Uterus (tissue), 4 donors: ENCODE data around the gene TRIM33. TPM values are rescaled to one million over a fixed set of nuclear protein-coding genes. Genes with fewer than 3 reads are reported as not detected.
"Not testable (repeated sequence)": the region's sequence is repeated elsewhere in the genome, so short reads cannot be mapped to it uniquely, and the experiment has no call there.

ENCODE experiments used
- DNase-seq, 2 donors: peaks; one replicate each; pipeline ENCODE4 v3.0.0-alpha.2; 2019 to 2020
- H3K27ac ChIP-seq, 2 donors: fragments of 200-600 bp; sonication (generic); 1 replicate in 1 of 2; 2 replicates in 1 of 2; pipeline ENCODE4 v1.5.1; 2016 to 2018
- H3K27me3 ChIP-seq, 2 donors: fragments of 200-600 bp; sonication (generic); one replicate each; pipeline ENCODE4 v1.5.1; 2018 to 2019; ENCODE audit warnings: control low read depth in 1 of 2
- H3K36me3 ChIP-seq, 2 donors: fragments of 200-600 bp; sonication (generic); one replicate each; pipeline ENCODE4 v1.5.1; 2019; ENCODE audit warnings: control low read depth in 1 of 2
- H3K4me1 ChIP-seq, 2 donors: fragments of 200-600 bp; sonication (generic); one replicate each; pipeline ENCODE4 v1.5.1; 2018 to 2019; ENCODE audit warnings: control low read depth in 1 of 2
- H3K4me3 ChIP-seq, 2 donors: fragments of 200-600 bp; sonication (generic); 1 replicate in 1 of 2; 2 replicates in 1 of 2; pipeline ENCODE4 v1.5.1; 2018 to 2019; ENCODE audit warnings: mild to moderate bottlenecking in 1 of 2
- H3K9me3 ChIP-seq, 2 donors: fragments of 200-600 bp; sonication (generic); one replicate each; pipeline ENCODE4 v1.5.1; 2019; ENCODE audit warnings: control low read depth in 1 of 2
- POLR2A ChIP-seq, 2 donors: fragments of 450-650 bp; IDR thresholded peaks; one replicate each; pipeline ENCODE4 v1.6.1; 2016; ENCODE audit warnings: antibody characterized with exemption in 2 of 2, mild to moderate bottlenecking in 1 of 2, moderate library complexity in 1 of 2
- intact Hi-C: fragments of 100-400 bp; cut with DNase I; formaldehyde crosslinking; loops from one replicate; pipeline ENCODE4 v1.15.1; 2023; ENCODE audit warnings: low total_unique reads
- total RNA-seq, 4 donors: library from RNA; depleted of rRNA in 3 of 4; stranded (reverse); fragments of >200 nt in 3 of 4; gene quantifications; one replicate each; pipeline versions ENCODE4 v1.1.0 to v1.2.4, GENCODE V29; 2014 to 2023
- TF ChIP-seq, protein P1 (sequence below), 4 experiments: fragments of 200-600 bp in 2 of 4; fragments of 450-650 bp in 2 of 4; sonication (generic) in 2 of 4; IDR thresholded peaks; one replicate each; pipeline ENCODE4 v1.5.1; 2016 to 2019; ENCODE audit warnings: antibody characterized with exemption in 4 of 4, mild to moderate bottlenecking in 2 of 4, moderate library complexity in 1 of 4
- donor health status: DM: yes; HTN: yes; CAD: no.

Gene TRIM33
- total RNA-seq, 4 donors from 2014 or later, result 23.6 to 73.7 (median 50.8) TPM

- H3K4me3 ChIP-seq, result no peak overlapping the region
- no peaks in the 10 kb centered on the region for H3K9me3 ChIP-seq
- peaks cover 0 to 7% of the 10 kb centered on the region in 2 donors for H3K4me1 ChIP-seq
- intact Hi-C loops, result no loop called here
- no peaks in the 10 kb centered on the region for H3K36me3 ChIP-seq
- no peak for DNase-seq
- no peaks in the 10 kb centered on the region for H3K27me3 ChIP-seq
- peak overlapping the region; percentile 71 to 75 for H3K27ac ChIP-seq
- peak in 1 of 2 donors; percentile 10 for TF ChIP-seq POLR2A (IDR thresholded peaks at IDR 0.05)
- TF ChIP-seq, protein P1, sequence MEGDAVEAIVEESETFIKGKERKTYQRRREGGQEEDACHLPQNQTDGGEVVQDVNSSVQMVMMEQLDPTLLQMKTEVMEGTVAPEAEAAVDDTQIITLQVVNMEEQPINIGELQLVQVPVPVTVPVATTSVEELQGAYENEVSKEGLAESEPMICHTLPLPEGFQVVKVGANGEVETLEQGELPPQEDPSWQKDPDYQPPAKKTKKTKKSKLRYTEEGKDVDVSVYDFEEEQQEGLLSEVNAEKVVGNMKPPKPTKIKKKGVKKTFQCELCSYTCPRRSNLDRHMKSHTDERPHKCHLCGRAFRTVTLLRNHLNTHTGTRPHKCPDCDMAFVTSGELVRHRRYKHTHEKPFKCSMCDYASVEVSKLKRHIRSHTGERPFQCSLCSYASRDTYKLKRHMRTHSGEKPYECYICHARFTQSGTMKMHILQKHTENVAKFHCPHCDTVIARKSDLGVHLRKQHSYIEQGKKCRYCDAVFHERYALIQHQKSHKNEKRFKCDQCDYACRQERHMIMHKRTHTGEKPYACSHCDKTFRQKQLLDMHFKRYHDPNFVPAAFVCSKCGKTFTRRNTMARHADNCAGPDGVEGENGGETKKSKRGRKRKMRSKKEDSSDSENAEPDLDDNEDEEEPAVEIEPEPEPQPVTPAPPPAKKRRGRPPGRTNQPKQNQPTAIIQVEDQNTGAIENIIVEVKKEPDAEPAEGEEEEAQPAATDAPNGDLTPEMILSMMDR (IDR thresholded peaks at IDR 0.05), result no peak
These were observed 141.1 kb downstream of the TRIM33 start for GRCh38 chr1:114369930-114370329.

- H3K27me3 ChIP-seq, DNase-seq, H3K4me3 ChIP-seq, intact Hi-C loops, H3K36me3 ChIP-seq, H3K9me3 ChIP-seq, H3K4me1 ChIP-seq: not testable (repeated sequence)
- H3K27ac ChIP-seq, result peak overlapping the region; percentile 71 to 75
These were observed 141.6 kb downstream of the TRIM33 start for GRCh38 chr1:114369266-114369919.

- Histone ChIP-seq H3K4me3 (no peak overlapping the region), H3K9me3 (no peaks in the 10 kb centered on the region), H3K36me3 (no peaks in the 10 kb centered on the region), H3K27me3 (no peaks in the 10 kb centered on the region), H3K4me1 (peaks cover 0 to 7% of the 10 kb centered on the region in 2 donors), H3K27ac (peak overlapping the region; percentile 71 to 75)
- no peak for DNase-seq
- intact Hi-C loops, result no loop called here
- TF ChIP-seq, protein P1 (IDR thresholded peaks at IDR 0.05), result no peak
- TF ChIP-seq POLR2A (IDR thresholded peaks at IDR 0.05), result no peak
These were observed 142.3 kb downstream of the TRIM33 start for GRCh38 chr1:114368560-114369255.

GRCh38 chr1:114367810-114368209, 143.2 kb downstream of the TRIM33 start:
- peak overlapping the region in 1 of 2 donors; percentile 71 for H3K27ac ChIP-seq
- no peaks in the 10 kb centered on the region for H3K36me3 ChIP-seq
- intact Hi-C loops, result no loop called here

DNA sequence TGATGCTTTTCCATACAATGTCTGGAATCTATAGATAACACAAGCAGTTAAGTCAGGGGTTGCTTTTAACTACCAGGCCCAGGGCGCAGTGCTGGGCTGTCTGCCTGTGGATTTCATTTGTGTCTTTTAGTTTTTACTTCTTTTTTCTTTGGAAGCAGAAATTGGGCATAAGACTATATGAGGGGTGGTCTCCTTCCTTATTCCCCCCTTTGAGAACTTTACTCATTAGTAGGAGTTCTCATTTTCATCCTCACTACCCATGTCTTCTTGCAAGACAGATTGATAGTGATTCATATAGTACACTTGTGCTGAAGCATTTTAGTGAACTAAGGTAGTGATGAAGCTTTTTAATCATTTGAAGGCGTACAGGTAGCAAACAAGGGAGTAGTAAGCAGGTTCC, 147.8 kb downstream of the TRIM33 start:
- H3K27me3 ChIP-seq, H3K4me1 ChIP-seq, H3K36me3 ChIP-seq, H3K9me3 ChIP-seq, DNase-seq, H3K4me3 ChIP-seq, H3K27ac ChIP-seq, intact Hi-C loops: not testable (repeated sequence)

More at GRCh38 chr1:114367810-114368209, 143.2 kb downstream of the TRIM33 start:
- no peak for DNase-seq
- H3K4me1 ChIP-seq, result peaks cover 0 to 7% of the 10 kb centered on the region in 2 donors
- H3K9me3 ChIP-seq, result no peaks in the 10 kb centered on the region
- TF ChIP-seq POLR2A (IDR thresholded peaks at IDR 0.05), result no peak
- TF ChIP-seq, protein P1 (IDR thresholded peaks at IDR 0.05), result no peak
- H3K4me3 ChIP-seq, result no peak overlapping the region
- no peaks in the 10 kb centered on the region for H3K27me3 ChIP-seq

DNA sequence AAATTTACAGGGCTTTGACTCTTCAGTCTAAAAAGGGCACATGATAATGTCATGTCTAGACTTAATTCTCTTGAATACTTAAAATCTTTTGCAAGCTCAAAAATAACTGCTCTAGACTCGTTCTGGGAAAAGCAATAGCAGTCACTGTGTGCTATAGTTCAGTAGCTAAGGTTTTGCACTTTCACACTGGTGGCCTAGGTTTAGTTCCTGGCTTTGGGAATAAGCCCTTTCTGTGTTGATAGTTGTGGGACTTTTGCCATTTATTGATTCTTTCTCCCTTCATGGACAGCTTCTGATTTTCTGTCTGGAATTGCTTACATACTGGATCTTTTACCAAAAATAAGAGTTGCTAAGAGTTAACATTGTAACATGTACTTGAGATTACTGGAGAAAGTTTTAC, 151.2 kb downstream of the TRIM33 start:
- no peak for TF ChIP-seq POLR2A (IDR thresholded peaks at IDR 0.05)
- TF ChIP-seq, protein P1 (IDR thresholded peaks at IDR 0.05), result no peak
- H3K36me3 ChIP-seq, result no peaks in the 10 kb centered on the region
- intact Hi-C loops, result no loop called here
- no peaks in the 10 kb centered on the region for H3K9me3 ChIP-seq
- no peaks in the 10 kb centered on the region for H3K27me3 ChIP-seq
- DNase-seq, result no peak
- H3K27ac ChIP-seq, result no peak overlapping the region
- no peaks in the 10 kb centered on the region for H3K4me1 ChIP-seq
- H3K4me3 ChIP-seq, result no peak overlapping the region
